PC-3 (cell line): ENCODE data around the gene KLF4. TPM values are rescaled to one million over a fixed set of nuclear protein-coding genes. Genes with fewer than 3 reads are reported as not detected.
"Not testable (repeated sequence)": the region's sequence is repeated elsewhere in the genome, so short reads cannot be mapped to it uniquely, and the experiment has no call there.

ENCODE experiments used
- ATAC-seq: fragments of 200-7000 bp; cut with Tn5 transposase; 2 replicates; pipeline ENCODE4 v1.9.1; 2020; ENCODE audit warnings: mild to moderate bottlenecking, moderate library complexity
- BruUV-seq: library from RNA; stranded (reverse); fragments of 400-500 nt; replicated peaks from 2 replicates; lab custom pipeline; 2021; lab: Mats Ljungman, UMichigan
- CTCF ChIA-PET: fragments of 300-600 bp; sonication (Branson Sonifier 250); formaldehyde crosslinking; loops from one replicate; lab custom pipeline; 2022; ENCODE audit warnings: antibody characterized with exemption; lab: Charles Lee
- POLR2A ChIA-PET: fragments of 300-600 bp; sonication (Branson Sonifier 250); formaldehyde crosslinking; loops from one replicate; lab custom pipeline; 2022; ENCODE audit warnings: antibody characterized with exemption; ENCODE audit not compliant: unreplicated experiment; lab: Charles Lee
- DNase-seq: peaks from one replicate; pipeline ENCODE4 v3.0.0-alpha.2; 2015
- H2AFZ ChIP-seq: fragments of 300-600 bp; sonication (generic); 2 replicates; pipeline ENCODE4 v1.6.0; 2016; ENCODE audit warnings: antibody characterized with exemption, low read length
- H3F3A ChIP-seq: fragments of 300-600 bp; sonication (generic); one replicate; pipeline ENCODE4 v1.6.0; 2017; ENCODE audit warnings: antibody characterized with exemption, low read length, control low read depth, mild to moderate bottlenecking; ENCODE audit not compliant: unreplicated experiment
- H3K27ac ChIP-seq: fragments of 300-600 bp; sonication (generic); 2 replicates; pipeline ENCODE4 v1.5.1; 2016; ENCODE audit warnings: mild to moderate bottlenecking, low read length
- H3K27me3 ChIP-seq: fragments of 300-600 bp; sonication (generic); 2 replicates; pipeline ENCODE4 v1.6.1; 2016; ENCODE audit warnings: low read length, mixed read lengths
- H3K36me3 ChIP-seq: fragments of 300-600 bp; sonication (generic); 2 replicates; pipeline ENCODE4 v1.6.1; 2016; ENCODE audit warnings: low read depth, mixed run types, low read length, mixed read lengths
- H3K4me1 ChIP-seq: fragments of 300-600 bp; sonication (generic); 2 replicates; pipeline ENCODE4 v1.5.1; 2016; ENCODE audit warnings: low read length; ENCODE audit not compliant: insufficient read depth
- H3K4me2 ChIP-seq: fragments of 300-600 bp; sonication (generic); 2 replicates; pipeline ENCODE4 v1.6.0; 2016; ENCODE audit warnings: low read length
- H3K4me3 ChIP-seq: fragments of 300-600 bp; sonication (generic); 2 replicates; pipeline ENCODE4 v1.5.1; 2016; ENCODE audit warnings: mild to moderate bottlenecking, low read length, mixed read lengths
- H3K79me2 ChIP-seq: fragments of 300-600 bp; sonication (generic); 2 replicates; pipeline ENCODE4 v1.6.1; 2017; ENCODE audit warnings: low read length, mixed read lengths
- H3K9ac ChIP-seq: fragments of 300-600 bp; sonication (generic); 2 replicates; pipeline ENCODE4 v1.6.0; 2016; ENCODE audit warnings: mild to moderate bottlenecking, low read length
- H3K9me2 ChIP-seq: fragments of 300-600 bp; sonication (generic); replicated peaks from 2 replicates; pipeline ENCODE4 v1.6.1; 2016; ENCODE audit warnings: mixed run types, low read length, mixed read lengths
- H3K9me3 ChIP-seq: fragments of 300-600 bp; sonication (generic); 2 replicates; pipeline ENCODE4 v1.6.1; 2016; ENCODE audit warnings: low read length, mixed read lengths
- H4K20me1 ChIP-seq: fragments of 300-600 bp; sonication (generic); 2 replicates; pipeline ENCODE4 v1.6.1; 2016; ENCODE audit warnings: low read length, mixed read lengths
- CTCF ChIP-seq: fragments of 300-600 bp; sonication (generic); conservative IDR thresholded peaks from 2 replicates; pipeline ENCODE4 v1.5.1; 2017; ENCODE audit warnings: antibody characterized with exemption, low read depth, mild to moderate bottlenecking, low read length
- EZH2 ChIP-seq: fragments of 300-600 bp; sonication (generic); IDR thresholded peaks from one replicate; pipeline ENCODE4 v1.6.1; 2017; ENCODE audit warnings: antibody characterized with exemption, mild to moderate bottlenecking, low read length; ENCODE audit not compliant: unreplicated experiment
- EZH2phosphoT487 ChIP-seq: fragments of 300-600 bp; sonication (generic); IDR thresholded peaks from 2 replicates; pipeline ENCODE4 v1.6.1; 2018; ENCODE audit warnings: mild to moderate bottlenecking, antibody characterized with exemption, low read length, borderline replicate concordance
- intact Hi-C: fragments of 100-400 bp; cut with micrococcal nuclease; formaldehyde crosslinking; loops from 2 replicates; pipeline ENCODE4 v1.9.0; 2023
- total RNA-seq: library from RNA; depleted of rRNA; stranded (reverse); fragments of >200 nt; gene quantifications from 2 replicates; pipeline ENCODE4 v1.2.3, GENCODE V29; 2014

KLF4 gene
- total RNA-seq, 1 experiment from 2014 or later: 55.1 TPM

- Histone ChIP-seq H2AFZ (no peak overlapping the region), H3K27ac (no peak overlapping the region), H3K9ac (no peak overlapping the region), H3K4me1 (peaks cover 6% of the 10 kb centered on the region; the same call in 1 of the 2 replicates), H4K20me1 (peaks cover 11% of the 10 kb centered on the region), H3K9me2 (no peaks in the 10 kb centered on the region), H3K4me2 (0 out of 2 replicates have a peak overlapping the region, but pooled peaks have one; percentile 17), H3K79me2 (peaks cover 19% of the 10 kb centered on the region), H3K9me3 (no peaks in the 10 kb centered on the region), H3F3A (no peaks in the 10 kb centered on the region), H3K27me3 (no peaks in the 10 kb centered on the region), H3K4me3 (no peak overlapping the region), H3K36me3 (no peaks in the 10 kb centered on the region)
- ChIA-PET CTCF (no interaction called here), POLR2A (no interaction called here)
- DNase-seq: peak; percentile 35
- intact Hi-C loops: loop anchor here (5.0 kb wide), 1 partner anchor 55 kb away; no protein-coding TSS in a partner anchor
- BruUV-seq: no TSS peak
- TF ChIP-seq EZH2 (no peak), EZH2phosphoT487 (no peak), CTCF (no peak)
- ATAC-seq: no peak
Measured at GRCh38 chr9:107492381-107492970, 2.9 kb upstream of the KLF4 start.

GRCh38 chr9:107491081-107492053 lies 1.8 kb upstream of the KLF4 start:
- peaks cover 7% of the 10 kb centered on the region for H3K36me3 ChIP-seq
- peaks cover 19% of the 10 kb centered on the region for H4K20me1 ChIP-seq
- no peak for TF ChIP-seq EZH2phosphoT487
- TF ChIP-seq CTCF: no peak
- no peak for TF ChIP-seq EZH2
- no peak overlapping the region for H3K27ac ChIP-seq
- no peaks in the 10 kb centered on the region for H3K9me2 ChIP-seq
- peaks cover 7% of the 10 kb centered on the region for H3K4me1 ChIP-seq
- CTCF ChIA-PET: no interaction called here
- no peaks in the 10 kb centered on the region for H3K9me3 ChIP-seq
- no peaks in the 10 kb centered on the region for H3K27me3 ChIP-seq
- no peak overlapping the region for H3K4me2 ChIP-seq
- H3K9ac ChIP-seq: no peak overlapping the region
- no peak for DNase-seq
- POLR2A ChIA-PET: no interaction called here
- no peak overlapping the region for H3K4me3 ChIP-seq
- intact Hi-C loops: loop anchor here (5.0 kb wide), 1 partner anchor 56 kb away; no protein-coding TSS in a partner anchor
- no peak overlapping the region for H2AFZ ChIP-seq
- no peak for ATAC-seq
- no peaks in the 10 kb centered on the region for H3F3A ChIP-seq
- BruUV-seq: no TSS peak
- peaks cover 30% of the 10 kb centered on the region for H3K79me2 ChIP-seq

GRCh38 chr9:107490606-107490970 lies 1.0 kb upstream of the KLF4 start:
- TSS peak; percentile 53 for BruUV-seq
- Histone ChIP-seq H4K20me1 (peaks cover 27% of the 10 kb centered on the region), H3K9ac (peak overlapping the region; percentile 68), H3K4me2 (peak overlapping the region; percentile 99), H3K36me3 (peaks cover 12% of the 10 kb centered on the region), H3K4me1 (peaks cover 15% of the 10 kb centered on the region), H3K79me2 (peaks cover 38% of the 10 kb centered on the region), H3K4me3 (peak overlapping the region; percentile 86), H2AFZ (peak overlapping the region; percentile 73; the same call in 1 of the 2 replicates), H3K27ac (peak overlapping the region; percentile 64; the same call in 1 of the 2 replicates)
- H3K27me3 ChIP-seq, POLR2A ChIA-PET, DNase-seq, H3K9me3 ChIP-seq, ATAC-seq, CTCF ChIA-PET, H3K9me2 ChIP-seq, H3F3A ChIP-seq: not testable (repeated sequence)
- intact Hi-C loops: loop anchor here (5.0 kb wide), 1 partner anchor 57 kb away; no protein-coding TSS in a partner anchor
